IMR-90 (cell line): ENCODE data around the gene GAS7. TPM values are rescaled to one million over a fixed set of nuclear protein-coding genes. Genes with fewer than 3 reads are reported as not detected.

ENCODE experiments used
- ATAC-seq: fragments of 200-7000 bp; cut with Tn5 transposase; 2 replicates; pipeline ENCODE4 v1.9.1; 2020; ENCODE audit warnings: low read depth, mild to moderate bottlenecking, moderate library complexity
- BruUV-seq: library from RNA; stranded (reverse); fragments of 400-500 nt; replicated peaks from 2 replicates; lab custom pipeline; 2021; lab: Mats Ljungman, UMichigan
- CTCF ChIA-PET: fragments of 300-600 bp; formaldehyde crosslinking; extraction: SDS; loops from one replicate; lab custom pipeline; 2021; ENCODE audit warnings: antibody characterized with exemption; lab: Yijun Ruan, JAX
- POLR2A ChIA-PET: fragments of 300-600 bp; sonication (Branson Sonifier 250); formaldehyde crosslinking; loops from one replicate; lab custom pipeline; 2022; ENCODE audit warnings: antibody characterized with exemption; ENCODE audit not compliant: unreplicated experiment; lab: Charles Lee
- DNase-seq: peaks from one replicate; pipeline ENCODE4 v3.0.0; 2013
- H2AFZ ChIP-seq: replicated peaks from 2 replicates; pipeline ENCODE3; 2013; ENCODE audit warnings: low read length, mild to moderate bottlenecking; ENCODE audit not compliant: poor library complexity
- H2AK5ac ChIP-seq: 2 replicates; pipeline ENCODE4 v1.6.1; 2013; ENCODE audit warnings: low read depth, low read length, inconsistent platforms
- H2AK9ac ChIP-seq: replicated peaks from 2 replicates; pipeline ENCODE3; 2013; ENCODE audit warnings: mild to moderate bottlenecking, low read depth, low read length, moderate library complexity; ENCODE audit not compliant: poor library complexity
- H2BK120ac ChIP-seq: 2 replicates; pipeline ENCODE4 v1.6.1; 2013; ENCODE audit warnings: low read depth, low read length, inconsistent platforms
- H2BK15ac ChIP-seq: 3 replicates; pipeline ENCODE4 v1.6.1; 2013; ENCODE audit warnings: low read depth, low read length, inconsistent platforms
- H2BK20ac ChIP-seq: 2 replicates; pipeline ENCODE4 v1.6.1; 2013; ENCODE audit warnings: low read depth, mild to moderate bottlenecking, inconsistent platforms, low read length, moderate library complexity
- H2BK5ac ChIP-seq: 2 replicates; pipeline ENCODE4 v1.6.1; 2013; ENCODE audit warnings: mild to moderate bottlenecking, low read depth, low read length, inconsistent platforms; ENCODE audit not compliant: poor library complexity, severe bottlenecking
- H3K14ac ChIP-seq: replicated peaks from 2 replicates; pipeline ENCODE4 v1.6.1; 2013; ENCODE audit warnings: low read depth, low read length, inconsistent platforms
- H3K18ac ChIP-seq: 2 replicates; pipeline ENCODE4 v1.6.1; 2013; ENCODE audit warnings: low read depth, low read length, control low read depth
- H3K23ac ChIP-seq: 2 replicates; pipeline ENCODE4 v1.6.1; 2013; ENCODE audit warnings: low read depth, low read length, inconsistent platforms
- H3K27ac ChIP-seq: 2 replicates; pipeline ENCODE4 v1.5.1; 2013; ENCODE audit warnings: mild to moderate bottlenecking, control low read depth, low read length; ENCODE audit not compliant: insufficient read depth
- H3K27me3 ChIP-seq: 2 replicates; pipeline ENCODE4 v1.6.1; 2013; ENCODE audit warnings: low read length; ENCODE audit not compliant: control insufficient read depth, insufficient read depth
- H3K36me3 ChIP-seq: 2 replicates; pipeline ENCODE4 v1.6.1; 2013; ENCODE audit warnings: low read length, mixed read lengths; ENCODE audit not compliant: control insufficient read depth, insufficient read depth
- H3K4ac ChIP-seq: 2 replicates; pipeline ENCODE4 v1.6.1; 2013; ENCODE audit warnings: low read depth, low read length, inconsistent platforms
- H3K4me1 ChIP-seq: 2 replicates; pipeline ENCODE4 v1.6.1; 2013; ENCODE audit warnings: low read length, mixed read lengths; ENCODE audit not compliant: control insufficient read depth, insufficient read depth
- H3K4me2 ChIP-seq: 2 replicates; pipeline ENCODE4 v1.6.1; 2013; ENCODE audit warnings: low read depth, mild to moderate bottlenecking, control low read depth, low read length, moderate library complexity
- H3K4me3 ChIP-seq: 2 replicates; pipeline ENCODE4 v1.5.1; 2013; ENCODE audit warnings: low read depth, mild to moderate bottlenecking, control low read depth, low read length, moderate library complexity; ENCODE audit not compliant: insufficient read depth
- H3K56ac ChIP-seq: 2 replicates; pipeline ENCODE4 v1.6.1; 2013; ENCODE audit warnings: low read length, inconsistent platforms; ENCODE audit not compliant: insufficient read depth; ENCODE audit errors: extremely low read depth
- H3K79me1 ChIP-seq, 2 experiments: 2 replicates each; pipeline ENCODE4 v1.6.1; 2013; ENCODE audit warnings: low read length in 2 of 2, inconsistent platforms in 1 of 2, low read depth in 1 of 2
- H3K9ac ChIP-seq: 2 replicates; pipeline ENCODE4 v1.6.1; 2013; ENCODE audit warnings: low read depth, low read length, control low read depth
- H3K9me1 ChIP-seq: 2 replicates; pipeline ENCODE4 v1.6.1; 2013; ENCODE audit warnings: low read length, inconsistent platforms; ENCODE audit not compliant: insufficient read depth
- H3K9me3 ChIP-seq: 2 replicates; pipeline ENCODE4 v1.6.1; 2013; ENCODE audit warnings: low read length; ENCODE audit not compliant: control insufficient read depth, insufficient read depth
- H4K20me1 ChIP-seq: 2 replicates; pipeline ENCODE4 v1.6.1; 2013; ENCODE audit warnings: low read length, inconsistent platforms; ENCODE audit not compliant: insufficient read depth
- H4K5ac ChIP-seq: 2 replicates; pipeline ENCODE4 v1.6.1; 2013; ENCODE audit warnings: mild to moderate bottlenecking, low read depth, low read length, control low read depth
- H4K8ac ChIP-seq, 2 experiments: 2 replicates each; pipeline ENCODE4 v1.6.1; 2013; ENCODE audit warnings: low read depth in 2 of 2, low read length in 2 of 2, control low read depth in 1 of 2, inconsistent platforms in 1 of 2
- H4K91ac ChIP-seq: 2 replicates; pipeline ENCODE4 v1.6.1; 2013; ENCODE audit warnings: low read depth, low read length, inconsistent platforms; ENCODE audit not compliant: insufficient read depth
- CEBPB ChIP-seq: IDR thresholded peaks from 2 replicates; pipeline ENCODE4 v1.6.1; 2012; ENCODE audit warnings: low read depth, low read length, improper control_type of control experiment
- CHD1 ChIP-seq: IDR thresholded peaks from 2 replicates; pipeline ENCODE4 v1.6.1; 2012; ENCODE audit warnings: low read depth, low read length, improper control_type of control experiment
- ELK1 ChIP-seq: fragments of 150-350 bp; IDR thresholded peaks from 2 replicates; pipeline ENCODE4 v1.6.1; 2016; ENCODE audit warnings: low read depth, mild to moderate bottlenecking, low read length, moderate library complexity, borderline replicate concordance
- FOS ChIP-seq: fragments of 150-350 bp; IDR thresholded peaks from 2 replicates; pipeline ENCODE4 v1.6.1; 2016; ENCODE audit warnings: low read depth, low read length
- MAFK ChIP-seq: IDR thresholded peaks from 2 replicates; pipeline ENCODE4 v1.6.1; 2012; ENCODE audit warnings: low read depth, low read length, improper control_type of control experiment
- MAZ ChIP-seq: IDR thresholded peaks from 2 replicates; pipeline ENCODE4 v1.6.1; 2012; ENCODE audit warnings: low read depth, mild to moderate bottlenecking, low read length, improper control_type of control experiment, moderate library complexity, borderline replicate concordance
- MXI1 ChIP-seq: IDR thresholded peaks from 2 replicates; pipeline ENCODE4 v1.6.1; 2012; ENCODE audit warnings: low read depth, mild to moderate bottlenecking, low read length, moderate library complexity, borderline replicate concordance
- NFE2L2 ChIP-seq: fragments of 150-350 bp; IDR thresholded peaks from 2 replicates; pipeline ENCODE4 v1.6.1; 2016; ENCODE audit warnings: low read depth, mild to moderate bottlenecking, low read length
- POLR2A ChIP-seq: IDR thresholded peaks from 2 replicates; pipeline ENCODE4 v1.6.1; 2012; ENCODE audit warnings: mild to moderate bottlenecking, low read depth, low read length
- RAD21 ChIP-seq: IDR thresholded peaks from 2 replicates; pipeline ENCODE4 v1.6.1; 2012; ENCODE audit warnings: low read length, improper control_type of control experiment
- RCOR1 ChIP-seq: IDR thresholded peaks from 2 replicates; pipeline ENCODE4 v1.6.1; 2012; ENCODE audit warnings: mild to moderate bottlenecking, low read length, improper control_type of control experiment; ENCODE audit not compliant: insufficient replicate concordance
- RFX5 ChIP-seq: IDR thresholded peaks from 2 replicates; pipeline ENCODE4 v1.8.0; 2012; ENCODE audit warnings: low read depth, mild to moderate bottlenecking, low read length, moderate library complexity
- SMC3 ChIP-seq: fragments of 150-350 bp; IDR thresholded peaks from 2 replicates; pipeline ENCODE4 v1.6.1; 2016; ENCODE audit warnings: low read depth, mild to moderate bottlenecking, antibody characterized with exemption, low read length, moderate library complexity
- WGBS, 2 experiments: methylation state at CpG; one replicate each; pipeline versions ENCODE4 v1.1.5 to v1.1.7; 2013; ENCODE audit warnings: missing lambda C conversion rate in 2 of 2; ENCODE audit not compliant: insufficient read length in 1 of 2; ENCODE audit errors: extremely low coverage in 2 of 2; 5-methylcytosine and 5-hydroxymethylcytosine counted together
- dilution Hi-C: fragments of 300-500 bp; cut with HindIII; formaldehyde crosslinking; loops from one replicate; pipeline ENCODE4 v1.14.3; 2018; ENCODE audit warnings: low sequenced_read_pairs; ENCODE audit not compliant: unreplicated experiment
- in situ Hi-C: fragments of 300-500 bp; cut with MboI; formaldehyde crosslinking; loops from 3 replicates; pipeline ENCODE4 v1.14.3; 2019; ENCODE audit warnings: low sequenced_read_pairs, inconsistent platforms, mixed read lengths
- intact Hi-C: fragments of 100-400 bp; cut with micrococcal nuclease; formaldehyde crosslinking; loops from 2 replicates; pipeline ENCODE4 v1.10.0; 2022
- polyA plus RNA-seq, 3 experiments: library from polyadenylated mRNA; depleted of rRNA; stranded (reverse); fragments of >200 nt; gene quantifications; 2 replicates each; pipeline ENCODE4 v1.2.3, GENCODE V29; 2012; ENCODE audit warnings: low replicate concordance in 1 of 3
- total RNA-seq: library from RNA; depleted of rRNA; stranded (reverse); fragments of >200 nt; gene quantifications from 2 replicates; pipeline ENCODE4 v1.2.3, GENCODE V29; 2012

Gene GAS7
- total and polyA plus RNA-seq, 2 of the 4 experiments (the other 2 are of a cell fraction) = 4.6 to 5.0 TPM

DNA sequence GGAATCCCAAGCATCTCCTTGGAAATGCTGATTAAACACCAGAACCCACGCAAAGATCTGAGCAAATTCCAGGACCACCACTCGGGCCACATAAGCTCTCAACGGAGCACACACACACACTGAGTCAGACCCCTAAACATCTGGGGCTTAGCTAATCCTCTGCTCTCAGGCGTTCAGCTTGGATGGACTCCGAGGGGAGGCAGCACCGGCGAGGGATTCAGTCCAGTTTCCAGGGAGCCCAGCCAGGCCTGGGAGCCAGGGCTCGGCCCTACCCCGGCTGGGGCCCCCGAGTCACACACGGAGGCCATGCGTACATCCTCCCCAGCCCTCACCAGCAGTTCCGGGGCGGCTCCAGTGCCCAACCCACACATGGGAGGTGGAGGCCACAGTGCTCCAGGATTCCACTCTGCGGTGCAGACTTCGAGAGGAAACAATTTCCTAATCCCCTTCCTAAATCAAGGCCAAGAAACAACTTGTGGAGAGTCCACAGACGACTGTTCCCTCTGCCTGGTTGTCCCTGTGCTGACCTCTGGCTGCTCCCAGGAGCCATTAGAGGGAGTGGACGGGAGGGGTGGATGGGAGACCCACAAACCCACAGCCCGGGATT lies 70.5 kb downstream of the GAS7 start (continued):
- no peak for TF ChIP-seq MXI1
- no peak; the same call in 1 of the 2 replicates for TF ChIP-seq CEBPB

GRCh38 chr17:10126616-10127501 lies 71.5 kb downstream of the GAS7 start:
- dilution Hi-C loops (no loop called here), in situ Hi-C loops (no loop called here)
- TF ChIP-seq ELK1 (no peak), MAFK (no peak), MAZ (peak; percentile 15; the same call in 1 of the 2 replicates), RCOR1 (no peak), RAD21 (no peak), MXI1 (no peak), CHD1 (no peak), CEBPB (peak; percentile 86), RFX5 (no peak), POLR2A (no peak), FOS (no peak), SMC3 (no peak), NFE2L2 (no peak)

More at GRCh38 chr17:10126616-10127501, 71.5 kb downstream of the GAS7 start:
- Histone ChIP-seq H2AK5ac (peak overlapping the region; percentile 99), H3K4ac (peak overlapping the region; percentile 89), H3K36me3 (no peaks in the 10 kb centered on the region), H3K4me3 (no peak overlapping the region), H3K18ac (peak overlapping the region; percentile 88), H4K8ac (peak overlapping the region; percentile 82 to 97), H2AFZ (peak overlapping the region; percentile 93), H3K14ac (peak overlapping the region; percentile 89), H3K23ac (peak overlapping the region; percentile 92), H3K79me1 (peaks cover 0 to 23% of the 10 kb centered on the region in 2 experiments; a peak in 1 of 4 replicates), H3K9me3 (no peaks in the 10 kb centered on the region), H3K4me1 (peaks cover 36% of the 10 kb centered on the region), H3K56ac (peak overlapping the region; percentile 99), H2BK15ac (peak overlapping the region; percentile 77; the same call in 2 of the 3 replicates), H2AK9ac (peak overlapping the region; percentile 98), H2BK120ac (peak overlapping the region; percentile 96), H3K27ac (peak overlapping the region; percentile 99), H4K20me1 (no peaks in the 10 kb centered on the region), H3K27me3 (no peaks in the 10 kb centered on the region), H2BK20ac (peak overlapping the region; percentile 91), H3K9ac (peak overlapping the region; percentile 82), H4K91ac (peak overlapping the region; percentile 96), H4K5ac (peak overlapping the region; percentile 60), H2BK5ac (peak overlapping the region; percentile 95), H3K4me2 (peak overlapping the region; percentile 22), H3K9me1 (peaks cover 21% of the 10 kb centered on the region)
- no TSS peak for BruUV-seq
- intact Hi-C loops = loop anchor here (1.0 to 10.0 kb wide), 4 partner anchors 41 to 550 kb away; partner anchors contain the start of genes CFAP52 and STX8
- DNase-seq (peak; percentile 88), ATAC-seq (peak; percentile 18)
- 31% methylated on average over 10 of the region's 16 CpGs; no CpG with 5 or more reads in 1 of the 2 experiments for whole genome bisulfite sequencing, 2 experiments
- ChIA-PET CTCF (interaction anchor here (0.6 to 1.1 kb wide), 2 partner anchors 21 to 110 kb away, joined by 3 read pairs; no protein-coding TSS in a partner anchor), POLR2A (interaction anchor here (0.6 kb wide), 1 partner anchor 194 kb away, joined by 4 read pairs; no protein-coding TSS in a partner anchor)
